H1 (cell line): Measurements from ENCODE around the gene TOR4A. TPM values are rescaled to one million over a fixed set of nuclear protein-coding genes. Genes with fewer than 3 reads are reported as not detected.

Source experiments
- CTCF ChIA-PET: fragments of 300-600 bp; sonication (Branson Sonifier 250); formaldehyde crosslinking; loops from one replicate; lab custom pipeline; 2021; ENCODE audit not compliant: partially characterized antibody; lab: Charles Lee
- POLR2A ChIA-PET: fragments of 300-600 bp; sonication (Branson Sonifier 250); formaldehyde crosslinking; loops from one replicate; lab custom pipeline; 2021; ENCODE audit warnings: inconsistent platforms; ENCODE audit not compliant: partially characterized antibody; lab: Charles Lee
- DNase-seq, 2 experiments: peaks; one replicate each; pipeline versions ENCODE4 v3.0.0 to v3.0.0-alpha.2; 2010 to 2022; ENCODE audit warnings: low spot score in 2 of 2, low read depth in 1 of 2, mixed read lengths in 1 of 2
- FAIRE-seq: peaks from 2 replicates; lab custom pipeline; 2011; peaks lifted over from hg19 to GRCh38; lab: Jason Lieb, UNC
- H2AFZ ChIP-seq: 2 replicates; pipeline ENCODE4 v1.8.1; 2012; ENCODE audit warnings: low read length, inconsistent platforms
- H2AK5ac ChIP-seq: 2 replicates; pipeline ENCODE4 v1.6.1; 2013; ENCODE audit warnings: low read depth, low read length
- H2BK120ac ChIP-seq: replicated peaks from 2 replicates; pipeline ENCODE3; 2013; ENCODE audit warnings: low read depth, low read length, inconsistent platforms
- H2BK12ac ChIP-seq: 2 replicates; pipeline ENCODE4 v1.6.1; 2013; ENCODE audit warnings: low read depth, low read length
- H2BK15ac ChIP-seq: 2 replicates; pipeline ENCODE4 v1.6.1; 2013; ENCODE audit warnings: low read length
- H2BK20ac ChIP-seq: 2 replicates; pipeline ENCODE4 v1.6.1; 2013; ENCODE audit warnings: low read length
- H2BK5ac ChIP-seq: 2 replicates; pipeline ENCODE4 v1.6.1; 2013; ENCODE audit warnings: low read depth, low read length
- H3K14ac ChIP-seq: 2 replicates; pipeline ENCODE4 v1.6.1; 2013; ENCODE audit warnings: inconsistent platforms; ENCODE audit not compliant: insufficient read length
- H3K18ac ChIP-seq: 2 replicates; pipeline ENCODE4 v1.6.1; 2013; ENCODE audit warnings: low read length; ENCODE audit errors: extremely low read depth
- H3K23ac ChIP-seq: 2 replicates; pipeline ENCODE4 v1.6.1; 2013; ENCODE audit warnings: inconsistent platforms; ENCODE audit not compliant: insufficient read length
- H3K23me2 ChIP-seq: 2 replicates; pipeline ENCODE4 v1.6.1; 2013; ENCODE audit warnings: low read depth, low read length
- H3K27ac ChIP-seq: 2 replicates; pipeline ENCODE4 v1.6.1; 2011; ENCODE audit warnings: low read depth, low read length, inconsistent platforms
- H3K27me3 ChIP-seq, 4 experiments: replicated peaks in 1 of 4; 1 replicate in 1 of 4; 2 replicates in 3 of 4; pipeline versions ENCODE4 v1.6.1 to v1.8.1; 2011 to 2013; ENCODE audit warnings: low read length in 3 of 4, mild to moderate bottlenecking in 3 of 4, inconsistent platforms in 2 of 4, mixed read lengths in 2 of 4, moderate library complexity in 1 of 4; ENCODE audit not compliant: control insufficient read depth in 3 of 4, insufficient read depth in 3 of 4; ENCODE audit errors: extremely low read depth in 1 of 4
- H3K36me3 ChIP-seq, 4 experiments: 2 replicates each; pipeline versions ENCODE4 v1.6.1 to v1.8.1; 2011 to 2013; ENCODE audit warnings: mild to moderate bottlenecking in 4 of 4, low read length in 3 of 4, moderate library complexity in 2 of 4, control low read depth in 1 of 4, inconsistent platforms in 1 of 4; ENCODE audit not compliant: insufficient read depth in 4 of 4, control insufficient read depth in 2 of 4
- H3K4ac ChIP-seq: replicated peaks from 2 replicates; pipeline ENCODE3; 2013; ENCODE audit warnings: low read length, low read depth, mixed read lengths, inconsistent platforms; ENCODE audit not compliant: insufficient read length
- H3K4me1 ChIP-seq, 4 experiments: replicated peaks in 1 of 4; 1 replicate in 1 of 4; 2 replicates in 3 of 4; pipeline versions ENCODE4 v1.6.1 to v1.8.1; 2011 to 2013; ENCODE audit warnings: low read length in 3 of 4, inconsistent platforms in 2 of 4, mixed read lengths in 1 of 4; ENCODE audit not compliant: insufficient read depth in 4 of 4, control insufficient read depth in 3 of 4
- H3K4me2 ChIP-seq, 2 experiments: 2 replicates each; pipeline versions ENCODE4 v1.6.1 to v1.8.1; 2011 to 2013; ENCODE audit warnings: low read depth in 2 of 2, low read length in 2 of 2, control low read depth in 1 of 2, inconsistent platforms in 1 of 2, mild to moderate bottlenecking in 1 of 2; ENCODE audit not compliant: insufficient read depth in 1 of 2
- H3K4me3 ChIP-seq, 4 experiments: fragments of 200-600, 300-600 bp in 1 of 4; sonication (generic), shearing (Covaris generic), sonication (Bioruptor Twin) in 1 of 4; 2 replicates each; pipeline versions ENCODE4 v1.5.1 to v1.8.1; 2011 to 2016; ENCODE audit warnings: low read length in 4 of 4, low read depth in 3 of 4, control low read depth in 2 of 4, inconsistent platforms in 2 of 4, mild to moderate bottlenecking in 2 of 4, mixed read lengths in 1 of 4, moderate library complexity in 1 of 4; ENCODE audit not compliant: insufficient read depth in 2 of 4; ENCODE audit errors: extremely low read depth in 1 of 4
- H3K56ac ChIP-seq: replicated peaks from 2 replicates; pipeline ENCODE3; 2013; ENCODE audit warnings: low read depth, mild to moderate bottlenecking, mixed read lengths, low read length, inconsistent platforms; ENCODE audit not compliant: insufficient read length
- H3K79me1 ChIP-seq: 2 replicates; pipeline ENCODE4 v1.6.1; 2013; ENCODE audit warnings: low read depth, low read length, control low read depth
- H3K79me2 ChIP-seq, 2 experiments: 2 replicates each; pipeline versions ENCODE4 v1.6.1 to v1.8.1; 2012 to 2013; ENCODE audit warnings: low read length in 2 of 2, mild to moderate bottlenecking in 2 of 2, inconsistent platforms in 1 of 2; ENCODE audit not compliant: insufficient read depth in 2 of 2, control insufficient read depth in 1 of 2
- H3K9ac ChIP-seq, 4 experiments: replicated peaks in 1 of 4; 1 replicate in 1 of 4; 2 replicates in 3 of 4; pipeline versions ENCODE4 v1.6.1 to v1.8.1; 2011 to 2013; ENCODE audit warnings: low read depth in 3 of 4, low read length in 3 of 4, control low read depth in 2 of 4, mild to moderate bottlenecking in 2 of 4, moderate library complexity in 2 of 4, inconsistent platforms in 1 of 4; ENCODE audit errors: extremely low read depth in 1 of 4
- H3K9me3 ChIP-seq, 2 experiments: 2 replicates each; pipeline versions ENCODE4 v1.6.1 to v1.8.1; 2012 to 2013; ENCODE audit warnings: mild to moderate bottlenecking in 2 of 2, moderate library complexity in 2 of 2, control low read depth in 1 of 2, inconsistent platforms in 1 of 2, low read depth in 1 of 2, low read length in 1 of 2, mixed read lengths in 1 of 2; ENCODE audit not compliant: insufficient read depth in 2 of 2
- H4K20me1 ChIP-seq, 2 experiments: replicated peaks in 1 of 2; 2 replicates each; pipeline versions ENCODE3 to v1.8.1; 2011 to 2013; ENCODE audit warnings: inconsistent platforms in 2 of 2, low read length in 2 of 2, mild to moderate bottlenecking in 1 of 2; ENCODE audit not compliant: insufficient read depth in 2 of 2, control insufficient read depth in 1 of 2
- H4K5ac ChIP-seq: 2 replicates; pipeline ENCODE4 v1.6.1; 2013; ENCODE audit warnings: low read length, low read depth, mixed read lengths, inconsistent platforms; ENCODE audit not compliant: insufficient read length
- H4K8ac ChIP-seq: 2 replicates; pipeline ENCODE4 v1.8.0; 2013; ENCODE audit warnings: mild to moderate bottlenecking, moderate library complexity, low read length, inconsistent platforms; ENCODE audit not compliant: insufficient read depth; ENCODE audit errors: extremely low read depth
- H4K91ac ChIP-seq: replicated peaks from 2 replicates; pipeline ENCODE3; 2013; ENCODE audit warnings: low read length, mixed read lengths, inconsistent platforms; ENCODE audit not compliant: insufficient read length
- CTBP2 ChIP-seq: IDR thresholded peaks from 2 replicates; pipeline ENCODE4 v1.7.0; 2011; ENCODE audit warnings: borderline replicate concordance, mild to moderate bottlenecking, moderate library complexity, mixed read lengths, low read length; ENCODE audit not compliant: insufficient read depth, insufficient read length
- KDM5A ChIP-seq: fragments of 200-600 bp; IDR thresholded peaks from 2 replicates; pipeline ENCODE4 v1.7.1; 2012; ENCODE audit warnings: mild to moderate bottlenecking, low read length, inconsistent platforms, mixed read lengths
- RFX5 ChIP-seq: IDR thresholded peaks from 2 replicates; pipeline ENCODE4 v1.6.1; 2011; ENCODE audit warnings: low read depth, low read length, improper control_type of control experiment, borderline replicate concordance
- WGBS, 2 experiments: shearing (Covaris generic) in 1 of 2; methylation state at CpG; one replicate each; pipeline versions ENCODE4 v1.1.6 to v1.1.7; 2013 to 2015; ENCODE audit warnings: low lambda C conversion rate in 2 of 2, mixed read lengths in 2 of 2, inconsistent platforms in 1 of 2, low coverage in 1 of 2, missing lambda C conversion rate in 1 of 2; ENCODE audit not compliant: insufficient replicate concordance in 2 of 2, insufficient coverage in 1 of 2, insufficient read length in 1 of 2; ENCODE audit errors: extremely low coverage in 1 of 2, missing lambda C conversion rate in 1 of 2; 5-methylcytosine and 5-hydroxymethylcytosine counted together
- polyA plus RNA-seq, 7 experiments: library from polyadenylated mRNA; depleted of rRNA in 3 of 7; stranded (reverse) in 5 of 7; unstranded in 2 of 7; fragments of >200 nt in 5 of 7; fragments of 200-250 nt in 2 of 7; gene quantifications; 1 replicate in 5 of 7; 2 replicates in 1 of 7; 4 replicates in 1 of 7; pipeline versions ENCODE4 v1.2.1 to v1.2.3, GENCODE V29; 2011 to 2013; ENCODE audit warnings: missing spikeins in 2 of 7, mixed read lengths in 2 of 7
- total RNA-seq: library from RNA; stranded (reverse); fragmentation: NEBNext Ultra II Directional; extraction: Animal tissue kit (Norgen Biotek cat#: 25700); gene quantifications from 2 replicates; pipeline ENCODE4 v1.2.1, GENCODE V29; 2021

The TOR4A gene
- total and polyA plus RNA-seq, 2 of the 8 experiments (the other 6 are each of a cell fraction or from before 2014, with no cell fraction given), result 8.4 to 9.3 TPM

- H3K4me1 ChIP-seq, result peaks cover 0 to 14% (median 3%) of the 10 kb centered on the region in 4 experiments; a peak in 4 of 7 replicates
- H4K8ac ChIP-seq, result no peak overlapping the region
- no peak overlapping the region for H4K91ac ChIP-seq
- TF ChIP-seq CTBP2 (no peak), KDM5A (no peak), RFX5 (no peak)
- TF ChIP-seq, all 59 proteins: peak for 0
- H3K79me1 ChIP-seq, result no peaks in the 10 kb centered on the region
- H2BK15ac ChIP-seq, result no peak overlapping the region
- no peak overlapping the region for H2BK120ac ChIP-seq
- H3K56ac ChIP-seq, result no peak overlapping the region
- ChIA-PET POLR2A (interaction anchor here (0.7 to 69.9 kb wide), 5 partner anchors 16 to 43 kb away, joined by 3 to 1462 read pairs (median 6); partner anchors contain the start of genes NELFB, STPG3, TOR4A and TPRN), CTCF (interaction anchor here (0.6 to 20.2 kb wide), 13 partner anchors 12 to 259 kb away, joined by 3 to 204 read pairs (median 4); partner anchors contain the start of genes ANAPC2, SSNA1 and TOR4A)
- no peak overlapping the region for H3K4me3 ChIP-seq
- 81% methylated on average over 18 of the region's 31 CpGs; no CpG with 5 or more reads in 1 of the 2 experiments for WGBS, 2 experiments
- no peak overlapping the region for H2AK5ac ChIP-seq
- H2BK12ac ChIP-seq, result no peak overlapping the region
- peaks cover 0 to 1% of the 10 kb centered on the region in 2 experiments for H4K20me1 ChIP-seq
- H3K9me3 ChIP-seq, result no peaks in the 10 kb centered on the region
- H2BK20ac ChIP-seq, result no peak overlapping the region
- no peak overlapping the region for H3K4me2 ChIP-seq
- DNase-seq, result no peak
- no peak overlapping the region for H3K23ac ChIP-seq
- no peaks in the 10 kb centered on the region; a peak in 1 of 7 replicates for H3K27me3 ChIP-seq
- H3K79me2 ChIP-seq, result no peaks in the 10 kb centered on the region
- no peaks in the 10 kb centered on the region for H3K36me3 ChIP-seq
- H2BK5ac ChIP-seq, result no peak overlapping the region
- H3K9ac ChIP-seq, result no peak overlapping the region
- no peak overlapping the region for H2AFZ ChIP-seq
- no peak overlapping the region for H4K5ac ChIP-seq
- H3K18ac ChIP-seq, result no peak overlapping the region
- no peak for FAIRE-seq
- H3K4ac ChIP-seq, result no peak overlapping the region
- no peaks in the 10 kb centered on the region; the same call in 1 of the 2 replicates for H3K23me2 ChIP-seq
- H3K27ac ChIP-seq, result no peak overlapping the region
- H3K14ac ChIP-seq, result no peak overlapping the region
Measured at GRCh38 chr9:137229903-137230704, 47.4 kb upstream of the TOR4A start.
